H9 (cell line): ENCODE data around the gene MTA1. TPM values are rescaled to one million over a fixed set of nuclear protein-coding genes. Genes with fewer than 3 reads are reported as not detected.

Source experiments
- DNase-seq: peaks from one replicate; pipeline ENCODE4 v3.0.0-alpha.2; 2017
- H2AFZ ChIP-seq: one replicate; pipeline ENCODE4 v1.6.1; 2013; ENCODE audit warnings: mild to moderate bottlenecking, low read length, control low read depth, moderate library complexity
- H2AK5ac ChIP-seq: 2 replicates; pipeline ENCODE4 v1.6.1; 2013; ENCODE audit warnings: low read length, control low read depth, mixed read lengths; ENCODE audit not compliant: insufficient read length
- H2BK120ac ChIP-seq: one replicate; pipeline ENCODE4 v1.6.1; 2013; ENCODE audit warnings: low read depth, mild to moderate bottlenecking, low read length, control low read depth, inconsistent platforms; ENCODE audit not compliant: poor library complexity, severe bottlenecking
- H2BK12ac ChIP-seq: 2 replicates; pipeline ENCODE4 v1.6.1; 2013; ENCODE audit warnings: low read length, control low read depth, mixed read lengths, low read depth; ENCODE audit not compliant: insufficient read length
- H2BK15ac ChIP-seq: 2 replicates; pipeline ENCODE4 v1.6.1; 2013; ENCODE audit warnings: low read depth, low read length, control low read depth
- H2BK20ac ChIP-seq: one replicate; pipeline ENCODE4 v1.6.1; 2013; ENCODE audit warnings: low read depth, mild to moderate bottlenecking, low read length, control low read depth, inconsistent platforms; ENCODE audit not compliant: poor library complexity, severe bottlenecking
- H2BK5ac ChIP-seq: 2 replicates; pipeline ENCODE4 v1.6.1; 2013; ENCODE audit warnings: low read length, control low read depth, mixed read lengths; ENCODE audit not compliant: insufficient read length
- H3K14ac ChIP-seq: 2 replicates; pipeline ENCODE4 v1.6.1; 2013; ENCODE audit warnings: low read length, control low read depth; ENCODE audit not compliant: insufficient read depth
- H3K18ac ChIP-seq: 2 replicates; pipeline ENCODE4 v1.6.1; 2013; ENCODE audit warnings: low read depth, mild to moderate bottlenecking, mixed read lengths, low read length, control low read depth; ENCODE audit not compliant: insufficient read length
- H3K23ac ChIP-seq: 2 replicates; pipeline ENCODE4 v1.6.1; 2013; ENCODE audit warnings: low read length, control low read depth, mixed read lengths, low read depth; ENCODE audit not compliant: insufficient read length
- H3K23me2 ChIP-seq: 2 replicates; pipeline ENCODE4 v1.6.1; 2013; ENCODE audit warnings: low read depth, mild to moderate bottlenecking, mixed read lengths, low read length, control low read depth; ENCODE audit not compliant: insufficient read length, poor library complexity, severe bottlenecking
- H3K27ac ChIP-seq: 2 replicates; pipeline ENCODE4 v1.5.1; 2013; ENCODE audit warnings: low read length, control low read depth, mixed read lengths, low read depth; ENCODE audit not compliant: insufficient read length
- H3K27me3 ChIP-seq: 2 replicates; pipeline ENCODE4 v1.6.1; 2013; ENCODE audit warnings: low read length, control low read depth, inconsistent platforms; ENCODE audit not compliant: insufficient read depth
- H3K4ac ChIP-seq: 2 replicates; pipeline ENCODE4 v1.6.1; 2013; ENCODE audit warnings: low read depth, mild to moderate bottlenecking, control low read depth, inconsistent platforms, low read length, moderate library complexity
- H3K4me1 ChIP-seq: 2 replicates; pipeline ENCODE4 v1.6.1; 2013; ENCODE audit warnings: low read length, control low read depth, inconsistent platforms; ENCODE audit not compliant: insufficient read depth
- H3K4me2 ChIP-seq: 2 replicates; pipeline ENCODE4 v1.6.1; 2013; ENCODE audit warnings: low read length, control low read depth, mixed read lengths; ENCODE audit not compliant: insufficient read length, insufficient read depth
- H3K56ac ChIP-seq: 2 replicates; pipeline ENCODE4 v1.6.1; 2013; ENCODE audit warnings: low read depth, mild to moderate bottlenecking, mixed read lengths, low read length, control low read depth; ENCODE audit not compliant: insufficient read length
- H3K79me1 ChIP-seq: 2 replicates; pipeline ENCODE4 v1.6.1; 2013; ENCODE audit warnings: low read depth, mild to moderate bottlenecking, moderate library complexity, low read length, control low read depth, inconsistent platforms; ENCODE audit not compliant: insufficient read depth, poor library complexity, severe bottlenecking
- H3K79me2 ChIP-seq: 2 replicates; pipeline ENCODE4 v1.6.1; 2013; ENCODE audit warnings: low read length, control low read depth, inconsistent platforms; ENCODE audit not compliant: insufficient read depth
- H3K9ac ChIP-seq: 2 replicates; pipeline ENCODE4 v1.6.1; 2013; ENCODE audit warnings: low read length, control low read depth, mixed read lengths; ENCODE audit not compliant: insufficient read length; ENCODE audit errors: extremely low read depth
- H3K9me3 ChIP-seq: one replicate; pipeline ENCODE4 v1.6.1; 2013; ENCODE audit warnings: low read depth, low read length, inconsistent platforms; ENCODE audit not compliant: control insufficient read depth
- H3T11ph ChIP-seq: one replicate; pipeline ENCODE4 v1.6.1; 2013; ENCODE audit warnings: mild to moderate bottlenecking, low read length, control low read depth, inconsistent platforms
- H4K20me1 ChIP-seq: one replicate; pipeline ENCODE4 v1.6.1; 2013; ENCODE audit not compliant: control insufficient read depth, insufficient read length, insufficient read depth
- H4K5ac ChIP-seq: 2 replicates; pipeline ENCODE4 v1.6.1; 2013; ENCODE audit warnings: low read depth, mild to moderate bottlenecking, mixed read lengths, low read length, control low read depth; ENCODE audit not compliant: insufficient read length
- H4K8ac ChIP-seq: replicated peaks from 2 replicates; pipeline ENCODE4 v1.6.1; 2013; ENCODE audit warnings: low read length, control low read depth, mixed read lengths, low read depth; ENCODE audit not compliant: insufficient read length
- H4K91ac ChIP-seq: 2 replicates; pipeline ENCODE4 v1.6.1; 2013; ENCODE audit warnings: low read depth, mild to moderate bottlenecking, moderate library complexity, mixed read lengths, low read length, control low read depth; ENCODE audit not compliant: insufficient read length
- H3K27ac Mint-ChIP-seq, 3 experiments: 2 replicates in 2 of 3; 3 replicates in 1 of 3; pipeline ENCODE4 v1.8.0; 2020 to 2021; ENCODE audit warnings: mixed read lengths in 3 of 3, mild to moderate bottlenecking in 1 of 3, moderate library complexity in 1 of 3
- H3K27me3 Mint-ChIP-seq: 2 replicates; pipeline ENCODE4 v1.8.0; 2021; ENCODE audit warnings: low read depth, mild to moderate bottlenecking, moderate library complexity, mixed read lengths
- H3K36me3 Mint-ChIP-seq, 3 experiments: 2 replicates in 2 of 3; 3 replicates in 1 of 3; pipeline ENCODE4 v1.8.0; 2020 to 2021; ENCODE audit warnings: low read depth in 3 of 3, mixed read lengths in 3 of 3; ENCODE audit not compliant: insufficient read depth in 1 of 3
- H3K4me1 Mint-ChIP-seq, 2 experiments: 2 replicates each; pipeline ENCODE4 v1.8.0; 2020; ENCODE audit warnings: mixed read lengths in 2 of 2
- H3K4me3 Mint-ChIP-seq, 2 experiments: 2 replicates in 1 of 2; 3 replicates in 1 of 2; pipeline ENCODE4 v1.8.0; 2020 to 2021; ENCODE audit warnings: mild to moderate bottlenecking in 2 of 2, mixed read lengths in 2 of 2, moderate library complexity in 1 of 2
- H3K9me3 Mint-ChIP-seq, 2 experiments: 2 replicates in 1 of 2; 3 replicates in 1 of 2; pipeline ENCODE4 v1.8.0; 2020; ENCODE audit warnings: mild to moderate bottlenecking in 2 of 2, mixed read lengths in 2 of 2, moderate library complexity in 1 of 2
- CTCF ChIP-seq: fragments of 200-600 bp; sonication (generic); conservative IDR thresholded peaks from 3 replicates; pipeline ENCODE4 v1.8.0; 2021; ENCODE audit warnings: antibody characterized with exemption, mild to moderate bottlenecking
- WGBS: extraction: QIAGEN DNeasy Blood & Tissue Kit; methylation state at CpG from one replicate; pipeline ENCODE4 v1.1.7; 2013; ENCODE audit warnings: missing lambda C conversion rate, low lambda C conversion rate, mixed read lengths; ENCODE audit not compliant: insufficient read length; ENCODE audit errors: extremely low coverage; 5-methylcytosine and 5-hydroxymethylcytosine counted together
- total RNA-seq: library from RNA; stranded (reverse); gene quantifications from 2 replicates; pipeline ENCODE4 v1.2.1, GENCODE V29; 2021

The MTA1 gene
- total RNA-seq, 1 experiment from 2014 or later, result 230 TPM

GRCh38 chr14:105437723-105438500 is 18.3 kb downstream of the MTA1 start:
- Histone ChIP-seq H3K9ac (no peak overlapping the region), H3K23ac (no peak overlapping the region), H3K14ac (no peak overlapping the region; the same call in 1 of the 2 replicates), H4K8ac (no peak overlapping the region), H3K27me3 (no peaks in the 10 kb centered on the region), H2BK20ac (no peak overlapping the region), H3K4me1 (no peaks in the 10 kb centered on the region), H2BK12ac (no peak overlapping the region), H3T11ph (no peak overlapping the region), H3K79me2 (peaks cover 21% of the 10 kb centered on the region; the same call in 1 of the 2 replicates), H2AFZ (no peak overlapping the region), H2BK5ac (no peak overlapping the region), H2AK5ac (no peak overlapping the region), H3K27ac (no peak overlapping the region), H3K4me2 (no peak overlapping the region), H4K91ac (no peak overlapping the region), H3K9me3 (no peaks in the 10 kb centered on the region), H3K56ac (no peak overlapping the region), H2BK15ac (no peak overlapping the region), H3K23me2 (no peaks in the 10 kb centered on the region), H4K5ac (no peak overlapping the region), H3K4ac (no peak overlapping the region), H3K18ac (no peak overlapping the region), H2BK120ac (no peak overlapping the region), H4K20me1 (no peaks in the 10 kb centered on the region), H3K79me1 (peaks cover 2% of the 10 kb centered on the region)
- DNase-seq, result no peak
- Mint-ChIP-seq H3K36me3 (peaks cover 9 to 31% (median 25%) of the 10 kb centered on the region in 3 experiments; a peak in 6 of 7 replicates), H3K4me3 (no peak overlapping the region), H3K9me3 (no peaks in the 10 kb centered on the region), H3K4me1 (peaks cover 8 to 12% of the 10 kb centered on the region in 2 experiments), H3K27ac (peak overlapping the region in 2 of 3 experiments; percentile 34 to 48; a peak in 1 of 7 replicates), H3K27me3 (no peaks in the 10 kb centered on the region; the same call in 1 of the 2 replicates)
- no peak for TF ChIP-seq CTCF
- no CpG with 5 or more reads among the region's 18 CpGs for WGBS
